OCI-LY1 (cell line): ENCODE results near the gene LRRC4B.
A peak's percentile ranks its signal among the peaks of the same experiment; 100 is the strongest.

Experiments
- H2AFZ ChIP-seq: fragments of 200-600 bp; sonication (generic), shearing (Covaris generic); 2 replicates; pipeline ENCODE4 v1.6.0; 2014; ENCODE audit warnings: antibody characterized with exemption, mild to moderate bottlenecking, low read length
- H3F3A ChIP-seq: fragments of 200-600 bp; sonication (generic), shearing (Covaris generic); 2 replicates; pipeline ENCODE4 v1.6.0; 2014; ENCODE audit warnings: mild to moderate bottlenecking, antibody characterized with exemption, low read length, moderate library complexity; ENCODE audit not compliant: insufficient read depth
- H3K27ac ChIP-seq: fragments of 200-600 bp; sonication (generic); 2 replicates; pipeline ENCODE4 v1.5.1; 2014; ENCODE audit warnings: low read length, mixed run types, mild to moderate bottlenecking, low read depth; ENCODE audit not compliant: poor library complexity, severe bottlenecking
- H3K27me3 ChIP-seq: fragments of 200-600 bp; sonication (generic); 2 replicates; pipeline ENCODE4 v1.6.0; 2014; ENCODE audit warnings: antibody characterized with exemption, mild to moderate bottlenecking, low read length, moderate library complexity; ENCODE audit not compliant: insufficient read depth
- H3K36me3 ChIP-seq: fragments of 200-600 bp; sonication (generic); 2 replicates; pipeline ENCODE4 v1.6.1; 2014; ENCODE audit warnings: mild to moderate bottlenecking, antibody characterized with exemption, low read length, moderate library complexity, mixed read lengths; ENCODE audit not compliant: insufficient read depth
- H3K4me1 ChIP-seq: fragments of 200-600 bp; sonication (generic); 2 replicates; pipeline ENCODE4 v1.5.1; 2014; ENCODE audit warnings: mild to moderate bottlenecking, low read length, moderate library complexity; ENCODE audit not compliant: insufficient read depth, severe bottlenecking
- H3K4me2 ChIP-seq: fragments of 200-600 bp; sonication (generic), shearing (Covaris generic); 2 replicates; pipeline ENCODE4 v1.6.1; 2014; ENCODE audit warnings: low read length
- H3K4me3 ChIP-seq: fragments of 200-600 bp; sonication (generic); 2 replicates; pipeline ENCODE4 v1.5.1; 2014; ENCODE audit warnings: low read length, low read depth, mild to moderate bottlenecking, mixed read lengths; ENCODE audit not compliant: poor library complexity, severe bottlenecking
- H3K79me2 ChIP-seq: fragments of 200-600 bp; shearing (Covaris generic); 2 replicates; pipeline ENCODE4 v1.6.1; 2016; ENCODE audit warnings: mixed run types, low read length, mixed read lengths; ENCODE audit not compliant: insufficient read depth
- H3K9ac ChIP-seq: fragments of 200-600 bp; sonication (generic), shearing (Covaris generic); 2 replicates; pipeline ENCODE4 v1.6.1; 2014; ENCODE audit warnings: mild to moderate bottlenecking, low read length, mixed read lengths
- H3K9me2 ChIP-seq: fragments of 200-600 bp; sonication (generic), shearing (Covaris generic); 2 replicates; pipeline ENCODE4 v1.6.1; 2014; ENCODE audit warnings: low read depth, mild to moderate bottlenecking, low read length, mixed read lengths
- H3K9me3 ChIP-seq: fragments of 200-600 bp; shearing (Covaris generic); 2 replicates; pipeline ENCODE4 v1.6.1; 2014; ENCODE audit warnings: low read length, mixed read lengths
- H4K20me1 ChIP-seq: fragments of 200-600 bp; sonication (generic), shearing (Covaris generic); 2 replicates; pipeline ENCODE4 v1.6.0; 2016; ENCODE audit warnings: mild to moderate bottlenecking, low read length; ENCODE audit not compliant: insufficient read depth
- EZH2 ChIP-seq: fragments of 200-600 bp; sonication (generic), shearing (Covaris generic); IDR thresholded peaks from 2 replicates; pipeline ENCODE4 v1.8.0; 2017; ENCODE audit warnings: borderline replicate concordance, mixed run types, mild to moderate bottlenecking, antibody characterized with exemption, low read length, moderate library complexity, mixed read lengths
- TF ChIP-seq, protein P1 (sequence below): fragments of 200-600 bp; sonication (generic), shearing (Covaris generic); IDR thresholded peaks from 2 replicates; pipeline ENCODE4 v1.5.1; 2017; ENCODE audit warnings: mild to moderate bottlenecking, antibody characterized with exemption, low read length, moderate library complexity, mixed read lengths

Gene LRRC4B

DNA sequence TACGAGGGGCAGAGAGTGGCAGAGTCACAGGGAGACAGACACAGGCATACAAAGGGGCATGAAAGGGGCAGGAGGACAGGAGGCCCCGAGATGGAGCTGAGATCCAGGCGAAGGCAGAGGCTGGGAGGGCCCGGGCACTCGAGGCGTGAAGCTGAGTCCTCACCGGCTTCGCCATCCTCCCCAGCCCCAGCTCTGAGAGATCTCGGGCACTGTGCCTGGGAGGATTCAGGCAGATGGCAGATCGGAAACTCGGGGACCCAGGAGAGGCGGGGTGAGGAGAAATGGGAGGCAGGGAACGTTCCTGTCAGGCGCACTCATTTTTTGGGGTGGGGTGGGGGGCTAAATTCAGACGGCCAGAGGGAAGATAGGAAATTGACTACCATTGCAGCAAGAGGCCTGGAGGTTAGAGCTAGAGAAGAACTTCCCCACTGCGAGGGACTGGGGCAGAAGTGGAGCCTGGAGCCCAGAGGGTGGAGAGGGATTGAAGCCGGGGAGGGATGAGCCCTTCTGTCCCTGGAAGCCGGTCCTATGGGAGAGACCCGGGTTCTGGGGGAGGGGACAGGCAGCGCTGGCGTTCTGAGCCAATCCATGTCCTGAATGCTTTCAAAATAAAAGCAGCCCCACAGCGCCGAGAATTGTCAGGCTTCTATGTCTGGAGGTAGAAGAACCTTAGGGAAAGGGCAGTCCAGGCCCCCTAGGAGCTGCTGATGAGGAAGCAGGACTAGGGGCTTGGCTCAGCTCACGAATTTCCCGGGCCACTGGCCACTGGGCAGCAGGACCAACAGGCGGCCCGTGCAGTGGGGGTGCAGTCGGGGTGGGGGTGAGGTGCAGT is 12.6 kb downstream of the LRRC4B start:
- Histone ChIP-seq H3K4me3 (peak overlapping the region; percentile 54), H3K9ac (no peak overlapping the region), H3K4me2 (peak overlapping the region; percentile 64), H4K20me1 (no peaks in the 10 kb centered on the region), H3K79me2 (no peaks in the 10 kb centered on the region), H3K27me3 (peaks cover 11% of the 10 kb centered on the region; the same call in 1 of the 2 replicates), H3K27ac (no peak overlapping the region), H2AFZ (no peak overlapping the region), H3K9me2 (no peaks in the 10 kb centered on the region), H3K36me3 (no peaks in the 10 kb centered on the region), H3F3A (no peaks in the 10 kb centered on the region), H3K9me3 (no peaks in the 10 kb centered on the region), H3K4me1 (no peaks in the 10 kb centered on the region)
- TF ChIP-seq, protein P1, sequence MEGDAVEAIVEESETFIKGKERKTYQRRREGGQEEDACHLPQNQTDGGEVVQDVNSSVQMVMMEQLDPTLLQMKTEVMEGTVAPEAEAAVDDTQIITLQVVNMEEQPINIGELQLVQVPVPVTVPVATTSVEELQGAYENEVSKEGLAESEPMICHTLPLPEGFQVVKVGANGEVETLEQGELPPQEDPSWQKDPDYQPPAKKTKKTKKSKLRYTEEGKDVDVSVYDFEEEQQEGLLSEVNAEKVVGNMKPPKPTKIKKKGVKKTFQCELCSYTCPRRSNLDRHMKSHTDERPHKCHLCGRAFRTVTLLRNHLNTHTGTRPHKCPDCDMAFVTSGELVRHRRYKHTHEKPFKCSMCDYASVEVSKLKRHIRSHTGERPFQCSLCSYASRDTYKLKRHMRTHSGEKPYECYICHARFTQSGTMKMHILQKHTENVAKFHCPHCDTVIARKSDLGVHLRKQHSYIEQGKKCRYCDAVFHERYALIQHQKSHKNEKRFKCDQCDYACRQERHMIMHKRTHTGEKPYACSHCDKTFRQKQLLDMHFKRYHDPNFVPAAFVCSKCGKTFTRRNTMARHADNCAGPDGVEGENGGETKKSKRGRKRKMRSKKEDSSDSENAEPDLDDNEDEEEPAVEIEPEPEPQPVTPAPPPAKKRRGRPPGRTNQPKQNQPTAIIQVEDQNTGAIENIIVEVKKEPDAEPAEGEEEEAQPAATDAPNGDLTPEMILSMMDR, result no peak
- no peak for TF ChIP-seq EZH2

GRCh38 chr19:50555033-50555432 is 13.2 kb downstream of the LRRC4B start:
- H4K20me1 ChIP-seq, result no peaks in the 10 kb centered on the region
- no peaks in the 10 kb centered on the region for H3K36me3 ChIP-seq
- peaks cover 11% of the 10 kb centered on the region; the same call in 1 of the 2 replicates for H3K27me3 ChIP-seq
- no peak overlapping the region for H3K4me3 ChIP-seq
- H3K4me2 ChIP-seq, result no peak overlapping the region
- no peak overlapping the region for H3K9ac ChIP-seq
- no peaks in the 10 kb centered on the region for H3F3A ChIP-seq
- no peaks in the 10 kb centered on the region for H3K9me2 ChIP-seq
- no peaks in the 10 kb centered on the region for H3K9me3 ChIP-seq
- no peaks in the 10 kb centered on the region for H3K4me1 ChIP-seq
- H3K79me2 ChIP-seq, result no peaks in the 10 kb centered on the region
- H2AFZ ChIP-seq, result no peak overlapping the region
- TF ChIP-seq, protein P1, result no peak
- no peak for TF ChIP-seq EZH2
- H3K27ac ChIP-seq, result no peak overlapping the region

- Histone ChIP-seq H3K27ac (no peak overlapping the region), H3K9me2 (no peaks in the 10 kb centered on the region), H3K27me3 (peaks cover 11% of the 10 kb centered on the region; the same call in 1 of the 2 replicates), H3K4me3 (no peak overlapping the region), H3K4me2 (no peak overlapping the region), H3K36me3 (no peaks in the 10 kb centered on the region), H3F3A (no peaks in the 10 kb centered on the region), H3K4me1 (no peaks in the 10 kb centered on the region), H2AFZ (no peak overlapping the region), H4K20me1 (no peaks in the 10 kb centered on the region), H3K9me3 (no peaks in the 10 kb centered on the region), H3K79me2 (no peaks in the 10 kb centered on the region), H3K9ac (no peak overlapping the region)
- no peak for TF ChIP-seq EZH2
- TF ChIP-seq, protein P1, result no peak
Measured at GRCh38 chr19:50554212-50554611, 14.0 kb downstream of the LRRC4B start.
